OCI-LY7 (cell line): ENCODE measurements around the gene KCTD4. TPM values are rescaled to one million over a fixed set of nuclear protein-coding genes. Genes with fewer than 3 reads are reported as not detected.

Source experiments
- BruUV-seq: library from RNA; stranded (reverse); fragments of 400-500 nt; replicated peaks from 2 replicates; lab custom pipeline; 2021; lab: Mats Ljungman, UMichigan
- CTCF ChIA-PET: fragments of 300-600 bp; sonication (Branson Sonifier 250); formaldehyde crosslinking; loops from one replicate; lab custom pipeline; 2022; ENCODE audit warnings: antibody characterized with exemption; ENCODE audit not compliant: unreplicated experiment; lab: Charles Lee
- POLR2A ChIA-PET: fragments of 300-600 bp; sonication (Branson Sonifier 250); formaldehyde crosslinking; loops from one replicate; lab custom pipeline; 2022; ENCODE audit warnings: antibody characterized with exemption; lab: Charles Lee
- DNase-seq: peaks from one replicate; pipeline ENCODE4 v3.0.0-alpha.2; 2015; ENCODE audit warnings: low spot score
- H2AFZ ChIP-seq: fragments of 200-600 bp; sonication (generic), shearing (Covaris generic); 2 replicates; pipeline ENCODE4 v1.6.1; 2014; ENCODE audit warnings: mild to moderate bottlenecking, antibody characterized with exemption, low read length, moderate library complexity
- H3K27ac ChIP-seq: fragments of 200-600 bp; sonication (generic); 2 replicates; pipeline ENCODE4 v1.5.1; 2014; ENCODE audit warnings: mixed run types, low read depth, mild to moderate bottlenecking, moderate library complexity, low read length, inconsistent platforms; ENCODE audit not compliant: poor library complexity, severe bottlenecking
- H3K36me3 ChIP-seq: fragments of 200-600 bp; sonication (generic); 2 replicates; pipeline ENCODE4 v1.6.1; 2014; ENCODE audit warnings: mild to moderate bottlenecking, antibody characterized with exemption, low read length, moderate library complexity, mixed read lengths; ENCODE audit not compliant: insufficient read depth
- H3K4me1 ChIP-seq: fragments of 200-600 bp; sonication (generic); 2 replicates; pipeline ENCODE4 v1.5.1; 2014; ENCODE audit warnings: mild to moderate bottlenecking, low read length; ENCODE audit not compliant: insufficient read depth, poor library complexity, severe bottlenecking
- H3K4me2 ChIP-seq: fragments of 200-600 bp; sonication (generic); 2 replicates; pipeline ENCODE4 v1.6.1; 2014; ENCODE audit warnings: mild to moderate bottlenecking, low read length
- H3K4me3 ChIP-seq: fragments of 200-600 bp; sonication (generic); 2 replicates; pipeline ENCODE4 v1.5.1; 2014; ENCODE audit warnings: mild to moderate bottlenecking, low read depth, low read length; ENCODE audit not compliant: poor library complexity, severe bottlenecking
- H3K79me2 ChIP-seq: fragments of 200-600 bp; sonication (generic); 2 replicates; pipeline ENCODE4 v1.6.1; 2016; ENCODE audit warnings: low read depth, mild to moderate bottlenecking, low read length, moderate library complexity, mixed read lengths; ENCODE audit not compliant: insufficient read depth
- H3K9me2 ChIP-seq: fragments of 200-600 bp; sonication (generic); 2 replicates; pipeline ENCODE4 v1.6.1; 2016; ENCODE audit warnings: mild to moderate bottlenecking, low read length, mixed read lengths; ENCODE audit not compliant: insufficient read depth
- H3K9me3 ChIP-seq: fragments of 200-600 bp; sonication (generic); 2 replicates; pipeline ENCODE4 v1.6.1; 2014; ENCODE audit warnings: mild to moderate bottlenecking, mixed run types, low read length, mixed read lengths
- H4K20me1 ChIP-seq: fragments of 200-600 bp; sonication (generic); 2 replicates; pipeline ENCODE4 v1.6.1; 2014; ENCODE audit warnings: mild to moderate bottlenecking, antibody characterized with exemption, low read length, moderate library complexity, mixed read lengths; ENCODE audit not compliant: insufficient read depth
- CTCF ChIP-seq: fragments of 200-600 bp; sonication (generic); conservative IDR thresholded peaks from 2 replicates; pipeline ENCODE4 v1.5.1; 2014; ENCODE audit warnings: mild to moderate bottlenecking, antibody characterized with exemption, low read length, moderate library complexity, mixed read lengths
- EZH2phosphoT487 ChIP-seq: fragments of 200-600 bp; sonication (generic); IDR thresholded peaks from 2 replicates; pipeline ENCODE4 v1.6.1; 2018; ENCODE audit warnings: low read depth, borderline replicate concordance, mild to moderate bottlenecking, mixed run types, antibody characterized with exemption, low read length, moderate library complexity, mixed read lengths
- intact Hi-C: fragments of 100-400 bp; cut with micrococcal nuclease; formaldehyde crosslinking; loops from one replicate; pipeline ENCODE4 v1.10.0; 2022; ENCODE audit not compliant: unreplicated experiment
- total RNA-seq, 2 experiments: library from RNA; depleted of rRNA in 1 of 2; stranded (reverse); fragments of >200 nt in 1 of 2; shearing (Covaris generic) in 1 of 2; gene quantifications; 2 replicates each; pipeline ENCODE4 v1.2.3, GENCODE V29; 2014 to 2022

KCTD4 gene
- total RNA-seq, 2 experiments from 2014 or later = not detected

GRCh38 chr13:45168555-45168930 is 32.3 kb downstream of the KCTD4 start:
- peaks cover 29% of the 10 kb centered on the region for H3K36me3 ChIP-seq
- no peak for TF ChIP-seq CTCF
- TF ChIP-seq EZH2phosphoT487 = no peak
- no peaks in the 10 kb centered on the region for H3K9me2 ChIP-seq
- H4K20me1 ChIP-seq = no peaks in the 10 kb centered on the region
- no peaks in the 10 kb centered on the region for H3K79me2 ChIP-seq
- no peak overlapping the region for H2AFZ ChIP-seq
- ChIA-PET CTCF (no interaction called here), POLR2A (no interaction called here)
- no peak overlapping the region for H3K4me3 ChIP-seq
- no peaks in the 10 kb centered on the region for H3K9me3 ChIP-seq
- H3K27ac ChIP-seq = no peak overlapping the region
- no TSS peak for BruUV-seq
- H3K4me1 ChIP-seq = no peaks in the 10 kb centered on the region
- no peak for DNase-seq
- no peak overlapping the region for H3K4me2 ChIP-seq
- intact Hi-C loops = no loop called here

- BruUV-seq = no TSS peak
- DNase-seq = no peak
- POLR2A ChIA-PET = interaction anchor here (0.5 to 0.7 kb wide), 4 partner anchors 17 to 356 kb away, joined by 3 to 4 read pairs (median 4); no protein-coding TSS in a partner anchor
- no peaks in the 10 kb centered on the region for H3K9me3 ChIP-seq
- H3K4me3 ChIP-seq = no peak overlapping the region
- CTCF ChIA-PET = no interaction called here
- H3K4me2 ChIP-seq = no peak overlapping the region
- H3K27ac ChIP-seq = no peak overlapping the region
- no peaks in the 10 kb centered on the region for H3K79me2 ChIP-seq
- H3K4me1 ChIP-seq = no peaks in the 10 kb centered on the region
- no peaks in the 10 kb centered on the region for H3K9me2 ChIP-seq
- intact Hi-C loops = no loop called here
- no peak for TF ChIP-seq CTCF
- TF ChIP-seq EZH2phosphoT487 = no peak
- peaks cover 29% of the 10 kb centered on the region for H3K36me3 ChIP-seq
- no peak overlapping the region for H2AFZ ChIP-seq
- H4K20me1 ChIP-seq = no peaks in the 10 kb centered on the region
Measured at GRCh38 chr13:45167611-45168554, 33.0 kb downstream of the KCTD4 start.

- CTCF ChIA-PET = no interaction called here
- H4K20me1 ChIP-seq = no peaks in the 10 kb centered on the region
- no peak overlapping the region for H3K27ac ChIP-seq
- no peaks in the 10 kb centered on the region for H3K79me2 ChIP-seq
- BruUV-seq = no TSS peak
- H3K4me1 ChIP-seq = no peaks in the 10 kb centered on the region
- DNase-seq = no peak
- intact Hi-C loops = no loop called here
- H3K9me3 ChIP-seq = no peaks in the 10 kb centered on the region
- H3K4me3 ChIP-seq = no peak overlapping the region
- peaks cover 27% of the 10 kb centered on the region for H3K36me3 ChIP-seq
- no peaks in the 10 kb centered on the region for H3K9me2 ChIP-seq
- no peak overlapping the region for H3K4me2 ChIP-seq
- POLR2A ChIA-PET = interaction anchor here (0.5 to 1.0 kb wide), 5 partner anchors 9 to 186 kb away, joined by 3 to 4 read pairs (median 3); no protein-coding TSS in a partner anchor
- TF ChIP-seq CTCF (no peak), EZH2phosphoT487 (no peak)
- no peak overlapping the region for H2AFZ ChIP-seq
Measured at GRCh38 chr13:45166858-45167257, 34.0 kb downstream of the KCTD4 start.
